ENCODE results near the gene QSOX1. TPM values are rescaled to one million over a fixed set of nuclear protein-coding genes. Genes with fewer than 3 reads are reported as not detected.

QSOX1 gene
- total and polyA plus RNA-seq, 2 of the 4 experiments (the other 2 are of a cell fraction): 102 to 791 TPM

- CTCF ChIA-PET: no interaction called here
Observed at GRCh38 chr1:180250883-180251509, 96.3 kb downstream of the QSOX1 start.

More at GRCh38 chr1:180250883-180251509, 96.3 kb downstream of the QSOX1 start:
- Histone ChIP-seq H3K9me1 (ENCODE audit: insufficient read depth, low read length) (peaks cover 4% of the 10 kb centered on the region; the same call in 1 of the 2 replicates), H2AK9ac (replicated peaks; ENCODE audit: low read depth, low read length, poor library complexity) (peak overlapping the region; percentile 62), H3K27ac (ENCODE audit: insufficient read depth, low read length) (no peak overlapping the region), H3K9ac (ENCODE audit: low read depth, low read length) (no peak overlapping the region), H2BK20ac (ENCODE audit: low read depth, low read length) (no peak overlapping the region), H3K14ac (replicated peaks; ENCODE audit: low read depth, low read length) (no peak overlapping the region), H2AK5ac (ENCODE audit: low read depth, low read length) (no peak overlapping the region), H2BK5ac (ENCODE audit: low read depth, low read length, poor library complexity, severe bottlenecking) (no peak overlapping the region), H4K5ac (ENCODE audit: low read depth, low read length) (no peak overlapping the region), H3K56ac (ENCODE audit: extremely low read depth, insufficient read depth, low read length) (no peak overlapping the region), H3K18ac (ENCODE audit: low read depth, low read length) (no peak overlapping the region), H3K36me3 (ENCODE audit: control insufficient read depth, insufficient read depth, low read length) (no peaks in the 10 kb centered on the region), H3K4me2 (ENCODE audit: low read depth, low read length) (no peak overlapping the region), H2BK15ac (ENCODE audit: low read depth, low read length) (no peak overlapping the region), H4K20me1 (ENCODE audit: insufficient read depth, low read length) (no peaks in the 10 kb centered on the region), H3K4ac (ENCODE audit: low read depth, low read length) (no peak overlapping the region), H2BK120ac (ENCODE audit: low read depth, low read length) (no peak overlapping the region), H4K91ac (ENCODE audit: insufficient read depth, low read depth, low read length) (no peak overlapping the region), H3K4me3 (ENCODE audit: insufficient read depth, low read depth, low read length) (no peak overlapping the region), H4K8ac (ENCODE audit: low read depth in 2 of 2, low read length in 2 of 2) (no peak overlapping the region), H3K4me1 (ENCODE audit: control insufficient read depth, insufficient read depth, low read length) (peaks cover 4% of the 10 kb centered on the region; the same call in 1 of the 2 replicates), H3K79me1 (ENCODE audit: low read depth in 1 of 2, low read length in 2 of 2) (no peaks in the 10 kb centered on the region), H2AFZ (replicated peaks; ENCODE audit: low read length, poor library complexity) (no peak overlapping the region), H3K27me3 (ENCODE audit: control insufficient read depth, insufficient read depth, low read length) (peaks cover 4% of the 10 kb centered on the region; the same call in 1 of the 2 replicates), H3K9me3 (ENCODE audit: control insufficient read depth, insufficient read depth, low read length) (no peaks in the 10 kb centered on the region), H3K23ac (ENCODE audit: low read depth, low read length) (no peak overlapping the region)
- POLR2A ChIA-PET (ENCODE audit: unreplicated experiment): no interaction called here
- intact Hi-C loops (cut with micrococcal nuclease): no loop called here
- in situ Hi-C loops (cut with MboI; ENCODE audit: low sequenced_read_pairs): loop anchor here (5.0 to 25.0 kb wide), 3 partner anchors 166 to 911 kb away; no protein-coding TSS in a partner anchor
- TF ChIP-seq FOS (IDR thresholded peaks at IDR 0.05; ENCODE audit: low read depth, low read length) (no peak), MAZ (IDR thresholded peaks at IDR 0.05; ENCODE audit: borderline replicate concordance, low read depth, low read length) (no peak), RFX5 (IDR thresholded peaks at IDR 0.05; ENCODE audit: low read depth, low read length) (no peak), USF2 (IDR thresholded peaks at IDR 0.05; ENCODE audit: low read depth, low read length) (no peak), MXI1 (IDR thresholded peaks at IDR 0.05; ENCODE audit: borderline replicate concordance, low read depth, low read length) (no peak), CTCF (conservative IDR thresholded peaks at IDR 0.05; ENCODE audit: low read depth, low read length) (no peak), RCOR1 (IDR thresholded peaks at IDR 0.05; ENCODE audit: insufficient replicate concordance, low read length) (no peak), CHD1 (IDR thresholded peaks at IDR 0.05; ENCODE audit: low read depth, low read length) (no peak), POLR2A (IDR thresholded peaks at IDR 0.05; ENCODE audit: low read depth, low read length) (no peak)
- TF ChIP-seq, protein P1, sequence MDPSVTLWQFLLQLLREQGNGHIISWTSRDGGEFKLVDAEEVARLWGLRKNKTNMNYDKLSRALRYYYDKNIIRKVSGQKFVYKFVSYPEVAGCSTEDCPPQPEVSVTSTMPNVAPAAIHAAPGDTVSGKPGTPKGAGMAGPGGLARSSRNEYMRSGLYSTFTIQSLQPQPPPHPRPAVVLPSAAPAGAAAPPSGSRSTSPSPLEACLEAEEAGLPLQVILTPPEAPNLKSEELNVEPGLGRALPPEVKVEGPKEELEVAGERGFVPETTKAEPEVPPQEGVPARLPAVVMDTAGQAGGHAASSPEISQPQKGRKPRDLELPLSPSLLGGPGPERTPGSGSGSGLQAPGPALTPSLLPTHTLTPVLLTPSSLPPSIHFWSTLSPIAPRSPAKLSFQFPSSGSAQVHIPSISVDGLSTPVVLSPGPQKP (IDR thresholded peaks at IDR 0.05; ENCODE audit: borderline replicate concordance, low read depth, low read length): no peak
- 67% methylated on average over 14 of the region's 16 CpGs; no CpG with 5 or more reads in 1 of the 2 experiments for WGBS, 2 experiments (ENCODE audit: extremely low coverage in 2 of 2, insufficient read length in 1 of 2)
- ATAC-seq (ENCODE audit: low read depth): no peak
- no TSS peak for BruUV-seq (replicated peaks)
- dilution Hi-C loops (cut with HindIII; ENCODE audit: low sequenced_read_pairs, unreplicated experiment): no loop called here
- no peak for DNase-seq
